Psoas muscle (tissue), 8 donors: Measurements from ENCODE around the gene TSPAN1. TPM values are rescaled to one million over a fixed set of nuclear protein-coding genes. Genes with fewer than 3 reads are reported as not detected.

Experiments used
- ATAC-seq, 4 donors: fragments of 200-7000 bp; cut with Tn5 transposase; one replicate each; pipeline ENCODE4 v1.9.1; 2020; ENCODE audit warnings: moderate library complexity in 3 of 4, mild to moderate bottlenecking in 2 of 4
- DNase-seq, 2 donors: peaks; one replicate each; pipeline ENCODE4 v3.0.0-alpha.2; 2020
- H3K27ac ChIP-seq: fragments of 200-600 bp; one replicate; pipeline ENCODE4 v1.8.0; 2022
- H3K27me3 ChIP-seq, 3 donors: fragments of 200-600 bp in 1 of 3; one replicate each; pipeline versions ENCODE4 v1.6.1 to v1.8.0; 2013 to 2022; ENCODE audit warnings: low read length in 2 of 3, mild to moderate bottlenecking in 2 of 3, moderate library complexity in 1 of 3; ENCODE audit not compliant: insufficient read depth in 3 of 3
- H3K36me3 ChIP-seq, 2 donors: fragments of 200-600 bp in 1 of 2; one replicate each; pipeline versions ENCODE4 v1.6.1 to v1.8.0; 2013 to 2022; ENCODE audit warnings: low read depth in 1 of 2, mild to moderate bottlenecking in 1 of 2, moderate library complexity in 1 of 2; ENCODE audit not compliant: insufficient read depth in 1 of 2
- H3K4me1 ChIP-seq: fragments of 200-600 bp; one replicate; pipeline ENCODE4 v1.8.0; 2022
- H3K4me3 ChIP-seq: fragments of 200-600 bp; one replicate; pipeline ENCODE4 v1.8.0; 2022; ENCODE audit warnings: mild to moderate bottlenecking
- H3K9me3 ChIP-seq: fragments of 200-600 bp; one replicate; pipeline ENCODE4 v1.8.0; 2022
- CTCF ChIP-seq: fragments of 200-600 bp; IDR thresholded peaks from one replicate; pipeline ENCODE4 v1.8.0; 2022; ENCODE audit warnings: antibody characterized with exemption
- WGBS, 3 donors: extraction: QIAGEN DNeasy Blood & Tissue Kit; methylation state at CpG; one replicate each; pipeline versions ENCODE4 v1.1.6 to v1.1.7; 2013; 5-methylcytosine and 5-hydroxymethylcytosine counted together
- intact Hi-C, 2 donors: fragments of 100-400 bp; cut with DNase I; formaldehyde crosslinking; loops; one replicate each; pipeline versions ENCODE4 v1.11.0 to v1.14.2; 2022
- polyA plus RNA-seq, 3 donors: library from polyadenylated mRNA; stranded (reverse); fragments of 200-250 nt; gene quantifications; one replicate each; pipeline ENCODE4 v1.2.3, GENCODE V29; 2013
- total RNA-seq, 4 donors: library from RNA; stranded (reverse); fragmentation: NEBNext Ultra II Directional in 2 of 4; extraction: Animal tissue kit (Norgen Biotek cat#: 25700) in 2 of 4; gene quantifications; one replicate each; pipeline versions ENCODE4 v1.2.1 to v1.2.4, GENCODE V29; 2021 to 2023
- donor health status: healthy with polysubstance abuse.
- donor health status: DM: no; HTN: no; CAD: no; lungs with moderate emphysema.
- donor health status: Bipolar disorder and iron deficiency.
- donor health status: healthy.
- donor health status: DM: yes; HTN: yes; CAD: no.
- donor health status: DM: no; HTN: no; CAD: no.
- donor health status: DM: no; HTN: no; CAD: no.
- donor health status: DM: yes; HTN: yes; CAD: no.

Gene TSPAN1
- total and polyA plus RNA-seq, 7 donors = 1.2 to 14.7 (median 4.0) TPM

GRCh38 chr1:46131093-46131492, 43.8 kb upstream of the TSPAN1 start:
- no peak for TF ChIP-seq CTCF

GRCh38 chr1:46131712-46132528, 43.0 kb upstream of the TSPAN1 start:
- H3K4me3 ChIP-seq = peak overlapping the region; percentile 80
- no peak for TF ChIP-seq CTCF
- intact Hi-C loops = loop anchor here (2.0 to 5.0 kb wide), 4 partner anchors 41 to 95 kb away; partner anchors contain the start of gene TSPAN1 (in 1 of the 2)
- H3K27me3 ChIP-seq = peaks cover 0 to 4% (median 0%) of the 10 kb centered on the region in 3 donors
- peak in 1 of 4 donors; percentile 8 for ATAC-seq
- H3K36me3 ChIP-seq = no peaks in the 10 kb centered on the region
- H3K9me3 ChIP-seq = no peaks in the 10 kb centered on the region
- peak overlapping the region; percentile 96 for H3K27ac ChIP-seq
- 1% methylated on average over 31 to 38 of the region's 38 CpGs for WGBS, 3 donors
- peaks cover 36% of the 10 kb centered on the region for H3K4me1 ChIP-seq
- DNase-seq = no peak

More at GRCh38 chr1:46131093-46131492, 43.8 kb upstream of the TSPAN1 start:
- Histone ChIP-seq H3K27me3 (peaks cover 0 to 4% (median 0%) of the 10 kb centered on the region in 3 donors), H3K27ac (peak overlapping the region; percentile 96), H3K9me3 (no peaks in the 10 kb centered on the region), H3K4me3 (peak overlapping the region; percentile 80), H3K4me1 (peaks cover 36% of the 10 kb centered on the region), H3K36me3 (no peaks in the 10 kb centered on the region)
- no peak for ATAC-seq
- no peak for DNase-seq
- 2 to 3% (median 2%) methylated on average over 10 of the region's 10 CpGs for WGBS, 3 donors
- intact Hi-C loops = loop anchor here in 1 of 2 donors (5.0 kb wide), 1 partner anchor 94 kb away; no protein-coding TSS in a partner anchor

GRCh38 chr1:46132529-46133180, 42.2 kb upstream of the TSPAN1 start, which contains the start of gene PIK3R3:
TSS of gene PIK3R3 (minus strand) at chr1:46132629. CDS start at chr1:46131952, 677 bp downstream.
- 0 to 1% (median 0%) methylated on average over 41 to 55 of the region's 55 CpGs for WGBS, 3 donors
- Histone ChIP-seq H3K27me3 (peaks cover 0 to 4% (median 0%) of the 10 kb centered on the region in 3 donors), H3K4me1 (peaks cover 36% of the 10 kb centered on the region), H3K27ac (peak within 1 kb of the TSS; percentile 96), H3K36me3 (no peaks in the 10 kb centered on the region), H3K4me3 (peak within 1 kb of the TSS; percentile 80), H3K9me3 (no peaks in the 10 kb centered on the region)
- DNase-seq (peak; percentile 98 to 99), ATAC-seq (peak; percentile 94 to 99 (median 96))
- TF ChIP-seq CTCF = no peak
- intact Hi-C loops = loop anchor here (2.0 to 5.0 kb wide), 4 partner anchors 40 to 95 kb away; partner anchors contain the start of gene TSPAN1 (in 1 of the 2)

- no peak for TF ChIP-seq CTCF
- no peaks in the 10 kb centered on the region for H3K9me3 ChIP-seq
- DNase-seq (peak in 1 of 2 donors; percentile 71), ATAC-seq (peak; percentile 59 to 69 (median 66))
- H3K27me3 ChIP-seq = peaks cover 0 to 4% (median 0%) of the 10 kb centered on the region in 3 donors
- 0 to 2% (median 1%) methylated on average over 20 to 22 of the region's 22 CpGs for WGBS, 3 donors
- peak overlapping the region; percentile 80 for H3K4me3 ChIP-seq
- intact Hi-C loops = loop anchor here (2.0 to 5.0 kb wide), 4 partner anchors 40 to 96 kb away; partner anchors contain the start of gene TSPAN1 (in 1 of the 2)
- H3K4me1 ChIP-seq = peaks cover 30% of the 10 kb centered on the region
- peak overlapping the region; percentile 96 for H3K27ac ChIP-seq
- no peaks in the 10 kb centered on the region for H3K36me3 ChIP-seq
These were observed 41.7 kb upstream of the TSPAN1 start for GRCh38 chr1:46133181-46133658.
